GM23338 (cell line): ENCODE measurements around the gene MAZ. TPM values are rescaled to one million over a fixed set of nuclear protein-coding genes. Genes with fewer than 3 reads are reported as not detected.

Experiments
- ATAC-seq: fragments of 200-7000 bp; cut with Tn5 transposase; 3 replicates; pipeline ENCODE4 v1.9.1; 2020
- DNase-seq: peaks from one replicate; pipeline ENCODE4 v3.0.0-alpha.2; 2015; ENCODE audit warnings: low spot score
- H2AFZ ChIP-seq: fragments of 200-600 bp; sonication (generic); 2 replicates; pipeline ENCODE4 v1.8.0; 2016; ENCODE audit warnings: antibody characterized with exemption, mild to moderate bottlenecking, moderate library complexity
- H3F3A ChIP-seq: fragments of 200-600 bp; sonication (generic); replicated peaks from 2 replicates; pipeline ENCODE4 v1.8.0; 2017; ENCODE audit warnings: antibody characterized with exemption, mixed run types, low read depth
- H3K27ac ChIP-seq: fragments of 200-600 bp; sonication (generic); 2 replicates; pipeline ENCODE4 v1.6.1; 2016; ENCODE audit warnings: low read depth
- H3K27me3 ChIP-seq: fragments of 200-600 bp; sonication (generic); 2 replicates; pipeline ENCODE4 v1.8.0; 2016; ENCODE audit warnings: mild to moderate bottlenecking, mixed run types, moderate library complexity; ENCODE audit not compliant: insufficient read depth
- H3K36me3 ChIP-seq: fragments of 200-600 bp; sonication (generic); 2 replicates; pipeline ENCODE4 v1.8.0; 2016; ENCODE audit warnings: mild to moderate bottlenecking; ENCODE audit not compliant: insufficient read depth
- H3K4me1 ChIP-seq: fragments of 200-600 bp; sonication (generic); 2 replicates; pipeline ENCODE4 v1.8.0; 2016; ENCODE audit warnings: mild to moderate bottlenecking, moderate library complexity; ENCODE audit not compliant: insufficient read depth
- H3K4me2 ChIP-seq: fragments of 200-600 bp; sonication (generic); 2 replicates; pipeline ENCODE4 v1.7.1; 2017; ENCODE audit warnings: mixed run types
- H3K4me3 ChIP-seq: fragments of 200-600 bp; sonication (generic); 2 replicates; pipeline ENCODE4 v1.6.1; 2016; ENCODE audit warnings: mixed run types
- H3K79me2 ChIP-seq: fragments of 200-600 bp; sonication (generic); replicated peaks from 2 replicates; pipeline ENCODE4 v1.8.0; 2017; ENCODE audit warnings: mild to moderate bottlenecking; ENCODE audit not compliant: insufficient read depth
- H3K9me2 ChIP-seq: fragments of 200-600 bp; sonication (generic); 2 replicates; pipeline ENCODE4 v1.8.0; 2017; ENCODE audit not compliant: insufficient read depth
- H4K20me1 ChIP-seq: fragments of 200-600 bp; sonication (generic); replicated peaks from 2 replicates; pipeline ENCODE4 v1.8.0; 2017; ENCODE audit warnings: mild to moderate bottlenecking; ENCODE audit not compliant: insufficient read depth
- H3K27ac Mint-ChIP-seq: 2 replicates; pipeline ENCODE4 v1.8.0; 2020; ENCODE audit warnings: inconsistent platforms, mild to moderate bottlenecking, moderate library complexity, mixed read lengths
- H3K27me3 Mint-ChIP-seq: 3 replicates; pipeline ENCODE4 v1.8.0; 2022; ENCODE audit warnings: low read depth, mild to moderate bottlenecking, moderate library complexity, mixed read lengths, inconsistent platforms; ENCODE audit not compliant: insufficient read depth, poor library complexity
- H3K36me3 Mint-ChIP-seq: 3 replicates; pipeline ENCODE4 v1.8.0; 2021; ENCODE audit warnings: low read depth, mild to moderate bottlenecking, inconsistent platforms, moderate library complexity, mixed read lengths
- H3K4me1 Mint-ChIP-seq: 3 replicates; pipeline ENCODE4 v1.8.0; 2020; ENCODE audit warnings: mild to moderate bottlenecking, inconsistent platforms, mixed read lengths
- H3K4me3 Mint-ChIP-seq: 3 replicates; pipeline ENCODE4 v1.8.0; 2021; ENCODE audit warnings: moderate library complexity, mild to moderate bottlenecking, inconsistent platforms, mixed read lengths
- H3K9me3 Mint-ChIP-seq: 3 replicates; pipeline ENCODE4 v1.8.0; 2020; ENCODE audit warnings: moderate library complexity, mild to moderate bottlenecking, inconsistent platforms, mixed read lengths
- CREB1 ChIP-seq: fragments of 250-450 bp; sonication (Bioruptor Pico); IDR thresholded peaks from 2 replicates; pipeline ENCODE4 v1.5.0; 2020; ENCODE audit warnings: low read depth, mild to moderate bottlenecking, moderate library complexity
- CTCF ChIP-seq, 2 experiments: fragments of 200-600 bp in 1 of 2; sonication (generic) in 1 of 2; conservative IDR thresholded peaks; 2 replicates each; pipeline versions ENCODE4 v1.5.1 to v1.6.1; 2016 to 2017; ENCODE audit warnings: antibody characterized with exemption in 2 of 2, low read depth in 2 of 2, mild to moderate bottlenecking in 2 of 2, moderate library complexity in 1 of 2
- ETS1 ChIP-seq: IDR thresholded peaks from 2 replicates; pipeline ENCODE4 v1.6.1; 2016; ENCODE audit warnings: antibody characterized with exemption
- EZH2 ChIP-seq: fragments of 200-600 bp; sonication (generic); IDR thresholded peaks from one replicate; pipeline ENCODE4 v1.8.0; 2017; ENCODE audit warnings: antibody characterized with exemption, mild to moderate bottlenecking, low read depth; ENCODE audit not compliant: unreplicated experiment
- EZH2phosphoT487 ChIP-seq: fragments of 200-600 bp; sonication (generic); IDR thresholded peaks from one replicate; pipeline ENCODE4 v1.8.1; 2018; ENCODE audit warnings: antibody characterized with exemption; ENCODE audit not compliant: unreplicated experiment
- JUNB ChIP-seq: IDR thresholded peaks from one replicate; pipeline ENCODE4 v1.6.1; 2016; ENCODE audit warnings: antibody characterized with exemption; ENCODE audit not compliant: unreplicated experiment
- NANOG ChIP-seq: IDR thresholded peaks from 2 replicates; pipeline ENCODE4 v1.6.1; 2016; ENCODE audit warnings: antibody characterized with exemption, borderline replicate concordance
- POLR2AphosphoS5 ChIP-seq: IDR thresholded peaks from 2 replicates; pipeline ENCODE4 v1.6.1; 2016; ENCODE audit warnings: antibody characterized with exemption, low read depth
- STAT1 ChIP-seq: IDR thresholded peaks from one replicate; pipeline ENCODE4 v1.6.1; 2016; ENCODE audit warnings: antibody characterized with exemption; ENCODE audit not compliant: unreplicated experiment
- ZNF114 ChIP-seq: fragments of 250-450 bp; sonication (Bioruptor Pico); IDR thresholded peaks from 2 replicates; pipeline ENCODE4 v1.5.0; 2020; ENCODE audit warnings: mild to moderate bottlenecking, moderate library complexity
- ZNF331 ChIP-seq: fragments of 250-450 bp; sonication (Bioruptor Pico); IDR thresholded peaks from 2 replicates; pipeline ENCODE4 v1.5.0; 2020; ENCODE audit warnings: low read depth, mild to moderate bottlenecking, moderate library complexity
- polyA plus RNA-seq: library from polyadenylated mRNA; unstranded; fragments of >200 nt; fragmentation: Nextera tagmentation; extraction: Ambion mirVana; gene quantifications from 2 replicates; pipeline ENCODE4 v1.2.1, GENCODE V29; 2016
- total RNA-seq: library from RNA; depleted of rRNA; stranded (reverse); fragments of >200 nt; shearing (Covaris generic); gene quantifications from 2 replicates; pipeline ENCODE4 v1.2.3, GENCODE V29; 2014
- TF ChIP-seq, protein P1 (sequence below): fragments of 250-450 bp; sonication (Bioruptor Pico); IDR thresholded peaks from 2 replicates; pipeline ENCODE4 v1.5.0; 2020; ENCODE audit warnings: mild to moderate bottlenecking, moderate library complexity
- TF ChIP-seq, protein P2 (sequence below): IDR thresholded peaks from one replicate; pipeline ENCODE4 v1.6.1; 2018; ENCODE audit warnings: antibody characterized with exemption; ENCODE audit not compliant: unreplicated experiment

MAZ gene
- total and polyA plus RNA-seq, 2 experiments from 2014 or later = 155 to 270 TPM

DNA sequence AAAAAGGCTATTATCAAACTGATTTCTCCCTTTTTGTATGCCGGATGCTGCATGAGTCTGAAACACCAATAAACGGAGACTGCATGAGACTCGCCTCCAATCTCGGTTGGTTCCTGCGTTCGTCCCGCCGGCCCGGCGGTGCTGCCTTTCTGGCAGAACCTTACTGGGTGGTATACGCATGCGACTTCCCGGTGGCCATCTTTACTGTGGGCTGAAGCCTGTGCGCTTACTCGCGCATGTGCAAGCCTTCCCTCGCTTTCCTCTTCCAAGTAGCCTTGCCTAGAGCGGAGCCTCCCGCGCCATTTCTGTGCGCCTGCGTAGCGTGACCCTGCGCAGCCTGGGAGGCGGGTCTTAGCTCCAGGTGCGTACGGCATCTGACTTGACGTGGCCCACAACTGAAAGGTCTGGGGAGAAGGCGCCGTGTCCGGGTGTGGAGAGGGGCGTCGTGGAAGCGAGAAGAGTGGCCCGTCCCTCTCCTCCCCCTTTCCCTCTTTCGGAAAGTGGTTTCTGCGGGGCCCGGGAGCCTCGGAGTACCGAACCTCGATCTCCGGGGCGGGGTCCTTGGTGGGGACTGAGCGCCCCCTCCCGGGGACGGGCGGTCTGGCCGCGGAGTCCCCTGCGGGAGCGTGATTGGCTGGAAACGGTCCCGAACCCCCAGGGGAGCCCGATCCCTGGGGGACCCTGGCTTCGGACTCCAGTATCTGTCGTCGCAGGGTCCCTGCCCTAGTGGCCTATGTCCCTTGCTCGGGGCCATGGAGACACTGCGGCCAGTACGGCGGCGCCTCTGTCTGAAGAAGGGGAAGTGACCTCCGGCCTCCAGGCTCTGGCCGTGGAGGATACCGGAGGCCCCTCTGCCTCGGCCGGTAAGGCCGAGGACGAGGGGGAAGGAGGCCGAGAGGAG, 9.7 kb downstream of the MAZ start, which contains the start of gene PAGR1:
Gene PAGR1 (plus strand): TSS at position 360 of the 901 bp plus-strand sequence. CDS start 374 bp downstream, at position 734.
- Histone ChIP-seq H3K4me2 (peak within 1 kb of the TSS; percentile 98), H4K20me1 (0 out of 2 replicates have a peak, but pooled peaks cover 2% of the 10 kb centered on the region), H3F3A (peaks cover 31% of the 10 kb centered on the region; the same call in 1 of the 2 replicates), H3K36me3 (peaks cover 13% of the 10 kb centered on the region), H3K9me2 (no peaks in the 10 kb centered on the region), H3K4me1 (peaks cover 45% of the 10 kb centered on the region), H2AFZ (peak within 1 kb of the TSS; percentile 97), H3K4me3 (peak within 1 kb of the TSS; percentile 100), H3K79me2 (peaks cover 23% of the 10 kb centered on the region), H3K27ac (peak within 1 kb of the TSS; percentile 78), H3K27me3 (no peaks in the 10 kb centered on the region)
- Mint-ChIP-seq H3K4me1 (peaks cover 53% of the 10 kb centered on the region), H3K9me3 (peaks cover 4% of the 10 kb centered on the region; the same call in 1 of the 3 replicates), H3K27me3 (peaks cover 29% of the 10 kb centered on the region), H3K4me3 (peak within 1 kb of the TSS; percentile 96), H3K27ac (peak within 1 kb of the TSS; percentile 98), H3K36me3 (peaks cover 35% of the 10 kb centered on the region)
- TF ChIP-seq, protein P1, sequence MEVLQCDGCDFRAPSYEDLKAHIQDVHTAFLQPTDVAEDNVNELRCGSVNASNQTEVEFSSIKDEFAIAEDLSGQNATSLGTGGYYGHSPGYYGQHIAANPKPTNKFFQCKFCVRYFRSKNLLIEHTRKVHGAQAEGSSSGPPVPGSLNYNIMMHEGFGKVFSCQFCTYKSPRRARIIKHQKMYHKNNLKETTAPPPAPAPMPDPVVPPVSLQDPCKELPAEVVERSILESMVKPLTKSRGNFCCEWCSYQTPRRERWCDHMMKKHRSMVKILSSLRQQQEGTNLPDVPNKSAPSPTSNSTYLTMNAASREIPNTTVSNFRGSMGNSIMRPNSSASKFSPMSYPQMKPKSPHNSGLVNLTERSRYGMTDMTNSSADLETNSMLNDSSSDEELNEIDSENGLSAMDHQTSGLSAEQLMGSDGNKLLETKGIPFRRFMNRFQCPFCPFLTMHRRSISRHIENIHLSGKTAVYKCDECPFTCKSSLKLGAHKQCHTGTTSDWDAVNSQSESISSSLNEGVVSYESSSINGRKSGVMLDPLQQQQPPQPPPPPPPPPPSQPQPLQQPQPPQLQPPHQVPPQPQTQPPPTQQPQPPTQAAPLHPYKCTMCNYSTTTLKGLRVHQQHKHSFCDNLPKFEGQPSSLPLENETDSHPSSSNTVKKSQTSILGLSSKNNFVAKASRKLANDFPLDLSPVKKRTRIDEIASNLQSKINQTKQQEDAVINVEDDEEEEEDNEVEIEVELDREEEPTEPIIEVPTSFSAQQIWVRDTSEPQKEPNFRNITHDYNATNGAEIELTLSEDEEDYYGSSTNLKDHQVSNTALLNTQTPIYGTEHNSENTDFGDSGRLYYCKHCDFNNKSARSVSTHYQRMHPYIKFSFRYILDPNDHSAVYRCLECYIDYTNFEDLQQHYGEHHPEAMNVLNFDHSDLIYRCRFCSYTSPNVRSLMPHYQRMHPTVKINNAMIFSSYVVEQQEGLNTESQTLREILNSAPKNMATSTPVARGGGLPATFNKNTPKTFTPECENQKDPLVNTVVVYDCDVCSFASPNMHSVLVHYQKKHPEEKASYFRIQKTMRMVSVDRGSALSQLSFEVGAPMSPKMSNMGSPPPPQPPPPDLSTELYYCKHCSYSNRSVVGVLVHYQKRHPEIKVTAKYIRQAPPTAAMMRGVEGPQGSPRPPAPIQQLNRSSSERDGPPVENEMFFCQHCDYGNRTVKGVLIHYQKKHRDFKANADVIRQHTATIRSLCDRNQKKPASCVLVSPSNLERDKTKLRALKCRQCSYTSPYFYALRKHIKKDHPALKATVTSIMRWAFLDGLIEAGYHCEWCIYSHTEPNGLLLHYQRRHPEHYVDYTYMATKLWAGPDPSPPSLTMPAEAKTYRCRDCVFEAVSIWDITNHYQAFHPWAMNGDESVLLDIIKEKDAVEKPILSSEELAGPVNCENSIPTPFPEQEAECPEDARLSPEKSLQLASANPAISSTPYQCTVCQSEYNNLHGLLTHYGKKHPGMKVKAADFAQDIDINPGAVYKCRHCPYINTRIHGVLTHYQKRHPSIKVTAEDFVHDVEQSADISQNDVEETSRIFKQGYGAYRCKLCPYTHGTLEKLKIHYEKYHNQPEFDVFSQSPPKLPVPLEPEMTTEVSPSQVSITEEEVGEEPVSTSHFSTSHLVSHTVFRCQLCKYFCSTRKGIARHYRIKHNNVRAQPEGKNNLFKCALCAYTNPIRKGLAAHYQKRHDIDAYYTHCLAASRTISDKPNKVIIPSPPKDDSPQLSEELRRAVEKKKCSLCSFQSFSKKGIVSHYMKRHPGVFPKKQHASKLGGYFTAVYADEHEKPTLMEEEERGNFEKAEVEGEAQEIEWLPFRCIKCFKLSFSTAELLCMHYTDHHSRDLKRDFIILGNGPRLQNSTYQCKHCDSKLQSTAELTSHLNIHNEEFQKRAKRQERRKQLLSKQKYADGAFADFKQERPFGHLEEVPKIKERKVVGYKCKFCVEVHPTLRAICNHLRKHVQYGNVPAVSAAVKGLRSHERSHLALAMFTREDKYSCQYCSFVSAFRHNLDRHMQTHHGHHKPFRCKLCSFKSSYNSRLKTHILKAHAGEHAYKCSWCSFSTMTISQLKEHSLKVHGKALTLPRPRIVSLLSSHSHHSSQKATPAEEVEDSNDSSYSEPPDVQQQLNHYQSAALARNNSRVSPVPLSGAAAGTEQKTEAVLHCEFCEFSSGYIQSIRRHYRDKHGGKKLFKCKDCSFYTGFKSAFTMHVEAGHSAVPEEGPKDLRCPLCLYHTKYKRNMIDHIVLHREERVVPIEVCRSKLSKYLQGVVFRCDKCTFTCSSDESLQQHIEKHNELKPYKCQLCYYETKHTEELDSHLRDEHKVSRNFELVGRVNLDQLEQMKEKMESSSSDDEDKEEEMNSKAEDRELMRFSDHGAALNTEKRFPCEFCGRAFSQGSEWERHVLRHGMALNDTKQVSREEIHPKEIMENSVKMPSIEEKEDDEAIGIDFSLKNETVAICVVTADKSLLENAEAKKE (CRISPR knock-in tag) = no peak
- TF ChIP-seq ETS1 (peak; percentile 79), NANOG (no peak), ZNF331 (CRISPR knock-in tag) (no peak), EZH2phosphoT487 (no peak), JUNB (no peak), CTCF (conservative IDR thresholded peaks at IDR 0.05; ENCODE audit: low read depth in 2 of 2) (peak; percentile 79 to 80), EZH2 (no peak), POLR2AphosphoS5 (peak; percentile 88), ZNF114 (no peak), CREB1 (CRISPR knock-in tag) (peak; percentile 89), STAT1 (no peak)
- TF ChIP-seq, protein P2, sequence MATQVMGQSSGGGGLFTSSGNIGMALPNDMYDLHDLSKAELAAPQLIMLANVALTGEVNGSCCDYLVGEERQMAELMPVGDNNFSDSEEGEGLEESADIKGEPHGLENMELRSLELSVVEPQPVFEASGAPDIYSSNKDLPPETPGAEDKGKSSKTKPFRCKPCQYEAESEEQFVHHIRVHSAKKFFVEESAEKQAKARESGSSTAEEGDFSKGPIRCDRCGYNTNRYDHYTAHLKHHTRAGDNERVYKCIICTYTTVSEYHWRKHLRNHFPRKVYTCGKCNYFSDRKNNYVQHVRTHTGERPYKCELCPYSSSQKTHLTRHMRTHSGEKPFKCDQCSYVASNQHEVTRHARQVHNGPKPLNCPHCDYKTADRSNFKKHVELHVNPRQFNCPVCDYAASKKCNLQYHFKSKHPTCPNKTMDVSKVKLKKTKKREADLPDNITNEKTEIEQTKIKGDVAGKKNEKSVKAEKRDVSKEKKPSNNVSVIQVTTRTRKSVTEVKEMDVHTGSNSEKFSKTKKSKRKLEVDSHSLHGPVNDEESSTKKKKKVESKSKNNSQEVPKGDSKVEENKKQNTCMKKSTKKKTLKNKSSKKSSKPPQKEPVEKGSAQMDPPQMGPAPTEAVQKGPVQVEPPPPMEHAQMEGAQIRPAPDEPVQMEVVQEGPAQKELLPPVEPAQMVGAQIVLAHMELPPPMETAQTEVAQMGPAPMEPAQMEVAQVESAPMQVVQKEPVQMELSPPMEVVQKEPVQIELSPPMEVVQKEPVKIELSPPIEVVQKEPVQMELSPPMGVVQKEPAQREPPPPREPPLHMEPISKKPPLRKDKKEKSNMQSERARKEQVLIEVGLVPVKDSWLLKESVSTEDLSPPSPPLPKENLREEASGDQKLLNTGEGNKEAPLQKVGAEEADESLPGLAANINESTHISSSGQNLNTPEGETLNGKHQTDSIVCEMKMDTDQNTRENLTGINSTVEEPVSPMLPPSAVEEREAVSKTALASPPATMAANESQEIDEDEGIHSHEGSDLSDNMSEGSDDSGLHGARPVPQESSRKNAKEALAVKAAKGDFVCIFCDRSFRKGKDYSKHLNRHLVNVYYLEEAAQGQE = peak; percentile 7
- DNase-seq = peak; percentile 99
- ATAC-seq = peak; percentile 46
